Measurements from ENCODE around the gene PRF1.

Gene PRF1

GRCh38 chr10:70594161-70594560 lies 8.4 kb downstream of the PRF1 start:
- Mint-ChIP-seq H3K27ac (no peak overlapping the region), H3K36me3 (no peaks in the 10 kb centered on the region), H3K4me1 (peaks cover 5 to 10% of the 10 kb centered on the region in 2 donors), H3K4me3 (no peak overlapping the region), H3K27me3 (peaks cover 14 to 32% of the 10 kb centered on the region in 2 donors), H3K9me3 (no peaks in the 10 kb centered on the region)
- ATAC-seq (replicated peaks): peak in 1 of 2 donors; percentile 29
- no peak for DNase-seq

GRCh38 chr10:70593513-70593890 lies 9.0 kb downstream of the PRF1 start:
- Mint-ChIP-seq H3K4me1 (peaks cover 5 to 10% of the 10 kb centered on the region in 2 donors), H3K9me3 (no peaks in the 10 kb centered on the region), H3K4me3 (no peak overlapping the region), H3K27me3 (peaks cover 14 to 39% of the 10 kb centered on the region in 2 donors), H3K36me3 (no peaks in the 10 kb centered on the region), H3K27ac (no peak overlapping the region)
- no peak for ATAC-seq (replicated peaks)
- DNase-seq: no peak

DNA sequence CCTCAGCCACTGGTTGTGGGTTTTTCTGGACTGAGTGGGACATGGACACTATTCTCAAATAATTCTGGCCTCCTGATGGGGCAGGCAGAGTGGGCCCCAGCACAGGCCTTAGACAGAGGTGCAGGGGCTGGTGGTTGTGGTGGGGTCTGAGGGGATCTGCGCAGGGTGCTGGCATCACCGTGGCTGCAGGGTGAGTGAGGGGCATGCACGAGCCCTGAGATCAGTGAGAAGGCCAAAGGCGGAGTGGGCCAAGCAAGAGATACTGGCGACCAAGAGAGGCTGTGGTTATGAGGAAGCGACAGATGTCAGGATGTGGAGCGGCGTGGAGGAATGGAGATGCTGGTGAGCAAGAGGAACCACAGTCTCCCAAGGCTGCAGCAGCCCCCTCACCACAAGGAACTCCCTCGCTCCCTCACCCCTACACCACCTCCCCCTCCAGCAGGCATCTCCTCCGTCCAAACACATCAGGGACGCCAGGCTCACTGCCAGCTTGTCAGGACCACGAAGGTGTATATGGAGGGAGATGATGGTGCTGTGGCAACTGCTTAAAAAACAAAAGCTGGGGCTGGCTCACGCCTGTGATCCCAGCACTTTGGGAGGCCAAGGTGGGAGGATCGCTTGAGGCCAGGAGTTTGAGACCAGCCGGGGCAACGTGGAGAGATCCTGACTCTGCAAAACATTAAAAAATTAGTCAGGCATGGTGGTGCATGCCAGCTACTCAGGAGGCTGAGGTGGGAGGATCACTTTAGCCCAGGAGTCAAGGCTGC lies 9.6 kb downstream of the PRF1 start:
- no peak overlapping the region for H3K27ac Mint-ChIP-seq
- DNase-seq (no peak), ATAC-seq (replicated peaks) (no peak)
- H3K9me3 Mint-ChIP-seq: no peaks in the 10 kb centered on the region
- H3K4me1 Mint-ChIP-seq: peaks cover 10 to 14% of the 10 kb centered on the region in 2 donors
- H3K27me3 Mint-ChIP-seq: peaks cover 14 to 44% of the 10 kb centered on the region in 2 donors
- H3K4me3 Mint-ChIP-seq: no peak overlapping the region
- H3K36me3 Mint-ChIP-seq: no peaks in the 10 kb centered on the region

- no peak overlapping the region for H3K27ac Mint-ChIP-seq
- no peak overlapping the region for H3K4me3 Mint-ChIP-seq
- peaks cover 14 to 16% of the 10 kb centered on the region in 2 donors for H3K4me1 Mint-ChIP-seq
- ATAC-seq (replicated peaks) (no peak), DNase-seq (no peak)
- H3K27me3 Mint-ChIP-seq: peaks cover 14 to 47% of the 10 kb centered on the region in 2 donors
- no peaks in the 10 kb centered on the region for H3K9me3 Mint-ChIP-seq
- no peaks in the 10 kb centered on the region for H3K36me3 Mint-ChIP-seq
Measured at GRCh38 chr10:70592186-70592735, 10.3 kb downstream of the PRF1 start.

GRCh38 chr10:70590655-70591416 lies 11.7 kb downstream of the PRF1 start:
- ATAC-seq (replicated peaks) (no peak), DNase-seq (no peak)
- Mint-ChIP-seq H3K4me3 (no peak overlapping the region), H3K27me3 (peaks cover 14 to 47% of the 10 kb centered on the region in 2 donors), H3K4me1 (peaks cover 20 to 21% of the 10 kb centered on the region in 2 donors), H3K36me3 (no peaks in the 10 kb centered on the region), H3K27ac (no peak overlapping the region), H3K9me3 (no peaks in the 10 kb centered on the region)

DNA sequence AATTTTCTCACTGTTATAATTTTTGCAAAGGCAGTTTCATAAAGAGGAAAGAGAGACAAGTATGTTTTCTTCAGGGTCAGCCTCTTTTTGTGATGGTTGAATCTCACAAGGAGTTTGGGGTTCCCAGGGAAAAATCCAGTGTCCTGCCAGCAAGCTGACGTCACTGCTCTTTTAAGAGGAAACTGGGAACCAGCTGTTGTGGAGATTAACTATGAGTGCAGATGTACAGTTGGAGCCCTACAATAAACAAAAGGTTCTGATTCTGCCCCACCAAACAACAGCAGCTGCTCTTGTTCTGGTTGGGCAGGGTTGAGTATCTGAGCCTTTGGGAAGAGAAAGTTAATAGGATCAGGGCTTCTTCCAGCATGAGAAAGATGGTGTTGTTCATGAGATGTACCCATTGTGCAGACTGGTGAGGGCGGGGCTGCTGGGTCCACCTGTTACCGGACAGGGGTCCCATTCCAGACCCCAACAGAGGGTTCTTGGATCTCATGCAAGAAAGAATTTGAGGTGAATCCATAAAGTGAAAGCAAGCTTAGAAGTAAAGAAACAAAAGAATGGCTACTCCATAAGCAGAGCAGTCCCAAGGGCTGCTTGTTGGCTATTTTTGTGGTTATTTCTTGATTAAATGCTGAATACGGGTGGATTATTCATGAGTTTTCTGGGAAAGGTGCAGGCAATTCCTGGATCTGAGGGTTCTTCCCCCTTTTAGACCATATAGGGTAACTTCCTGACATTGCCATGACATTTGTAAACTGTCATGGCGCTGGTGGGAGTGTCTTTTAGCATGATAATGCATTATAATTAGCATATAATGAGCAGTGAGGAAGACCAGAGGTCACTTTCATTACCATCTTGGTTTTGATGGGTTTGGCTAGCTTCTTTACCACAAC lies 12.5 kb downstream of the PRF1 start:
- no peaks in the 10 kb centered on the region for H3K9me3 Mint-ChIP-seq
- no peak for ATAC-seq (replicated peaks)
- no peak overlapping the region for H3K27ac Mint-ChIP-seq
- H3K36me3 Mint-ChIP-seq: no peaks in the 10 kb centered on the region
- no peak for DNase-seq
- no peak overlapping the region for H3K4me3 Mint-ChIP-seq
- peaks cover 17 to 52% of the 10 kb centered on the region in 2 donors for H3K27me3 Mint-ChIP-seq
- peaks cover 26 to 28% of the 10 kb centered on the region in 2 donors for H3K4me1 Mint-ChIP-seq

DNA sequence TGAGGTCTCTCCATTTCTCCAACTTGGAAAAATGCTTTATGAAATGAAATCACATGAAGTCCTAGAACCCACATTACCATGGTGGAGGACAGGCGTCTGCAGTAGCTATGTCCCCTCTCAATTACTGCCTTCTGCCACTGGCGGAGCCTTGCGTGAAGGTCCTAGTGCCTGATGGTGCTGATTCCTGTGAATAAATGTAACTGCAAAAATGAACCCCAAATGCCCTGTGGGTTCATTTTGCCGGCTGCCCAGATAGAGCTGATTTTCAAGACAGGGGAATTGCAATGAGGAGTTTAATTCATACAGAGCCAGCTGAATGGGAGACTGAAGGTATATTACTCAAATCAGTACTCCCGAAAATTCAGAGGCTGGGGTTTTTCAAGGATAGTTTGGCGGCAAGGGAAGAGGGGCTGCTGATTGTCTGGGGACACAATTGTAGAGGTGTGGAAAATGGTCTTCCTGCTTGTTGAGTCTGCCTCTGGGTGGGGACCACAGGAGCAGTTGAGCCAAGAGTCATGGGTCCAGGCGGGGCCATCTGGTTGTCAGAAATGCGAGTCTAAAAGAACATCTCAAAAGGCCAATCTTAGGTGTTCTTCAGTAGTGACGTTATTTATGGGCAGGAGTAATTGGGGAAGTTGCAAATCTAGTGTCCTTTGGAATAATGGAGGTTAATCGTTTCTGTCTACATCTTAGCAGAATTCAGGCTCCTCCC lies 13.5 kb downstream of the PRF1 start:
- Mint-ChIP-seq H3K36me3 (no peaks in the 10 kb centered on the region), H3K4me1 (peaks cover 23 to 25% of the 10 kb centered on the region in 2 donors), H3K9me3 (no peaks in the 10 kb centered on the region), H3K4me3 (no peak overlapping the region), H3K27ac (no peak overlapping the region), H3K27me3 (peaks cover 8 to 47% of the 10 kb centered on the region in 2 donors)
- no peak for ATAC-seq (replicated peaks)
- DNase-seq: no peak

DNA sequence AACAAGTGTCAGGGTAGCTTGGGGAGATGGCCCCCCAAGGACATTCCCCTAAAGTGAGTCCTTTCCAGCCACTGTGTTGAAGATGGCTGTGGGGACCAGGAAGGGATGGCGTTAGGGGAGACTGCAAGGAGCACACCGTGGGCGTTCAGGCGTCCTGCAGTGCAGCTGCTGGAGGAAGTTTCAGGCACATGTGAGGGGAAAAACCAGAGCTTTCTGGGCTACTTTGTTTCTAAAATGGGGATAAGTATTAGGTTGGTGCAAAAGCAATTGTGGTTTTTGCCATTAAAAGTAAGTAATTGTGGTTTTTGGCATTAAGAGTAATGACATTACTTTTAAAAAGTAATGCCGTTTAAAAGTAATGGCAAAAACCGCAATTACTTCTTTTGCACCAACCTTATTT lies 14.3 kb downstream of the PRF1 start:
- no peaks in the 10 kb centered on the region for H3K36me3 Mint-ChIP-seq
- peaks cover 21 to 25% of the 10 kb centered on the region in 2 donors for H3K4me1 Mint-ChIP-seq
- H3K27me3 Mint-ChIP-seq: peaks cover 7 to 39% of the 10 kb centered on the region in 2 donors
- ATAC-seq (replicated peaks) (peak in 1 of 2 donors; percentile 35), DNase-seq (no peak)
- H3K27ac Mint-ChIP-seq: peak overlapping the region; percentile 54
- H3K4me3 Mint-ChIP-seq: no peak overlapping the region
- no peaks in the 10 kb centered on the region for H3K9me3 Mint-ChIP-seq

DNA sequence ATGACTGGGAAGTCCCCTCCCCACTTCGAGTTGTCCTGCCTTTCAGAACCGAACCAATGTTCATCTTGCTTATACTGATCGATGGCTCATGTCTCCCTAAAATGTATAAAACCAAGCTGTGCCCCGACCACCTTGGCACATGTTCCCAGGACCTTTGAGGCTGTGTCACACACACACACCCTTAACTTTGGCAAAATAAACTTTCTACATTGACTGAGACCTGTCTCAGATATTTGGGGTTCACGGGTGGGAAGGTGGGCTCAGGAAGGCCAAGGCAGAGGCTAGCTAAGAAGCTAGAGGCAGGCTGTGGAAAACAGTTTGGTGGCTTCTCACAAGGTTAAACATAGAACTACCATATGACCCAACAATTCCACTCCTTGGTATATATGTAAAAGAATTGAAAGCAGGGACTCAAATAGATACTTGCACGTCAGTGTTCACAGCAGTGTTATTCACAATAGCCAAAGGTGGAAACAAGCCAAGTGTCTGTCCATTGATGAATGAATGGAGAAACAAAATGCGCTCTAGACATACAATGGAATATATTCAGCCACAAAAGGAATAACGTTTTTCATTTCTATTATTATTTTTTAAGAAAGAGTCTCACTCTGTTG lies 15.4 kb downstream of the PRF1 start:
- H3K9me3 Mint-ChIP-seq: no peaks in the 10 kb centered on the region
- peak overlapping the region; percentile 60 for H3K27ac Mint-ChIP-seq
- H3K4me1 Mint-ChIP-seq: peaks cover 18 to 25% of the 10 kb centered on the region in 2 donors
- ATAC-seq (replicated peaks): peak; percentile 69 to 83
- H3K4me3 Mint-ChIP-seq: no peak overlapping the region
- H3K36me3 Mint-ChIP-seq: no peaks in the 10 kb centered on the region
- peaks cover 7 to 29% of the 10 kb centered on the region in 2 donors for H3K27me3 Mint-ChIP-seq
- DNase-seq: no peak

GRCh38 chr10:70586348-70586930 lies 16.1 kb downstream of the PRF1 start:
- Mint-ChIP-seq H3K27ac (no peak overlapping the region), H3K27me3 (peaks cover 7 to 29% of the 10 kb centered on the region in 2 donors), H3K9me3 (no peaks in the 10 kb centered on the region), H3K4me1 (peaks cover 18 to 25% of the 10 kb centered on the region in 2 donors), H3K36me3 (no peaks in the 10 kb centered on the region), H3K4me3 (no peak overlapping the region)
- ATAC-seq (replicated peaks) (no peak), DNase-seq (no peak)

GRCh38 chr10:70585578-70586169 lies 16.9 kb downstream of the PRF1 start:
- Mint-ChIP-seq H3K27ac (peak overlapping the region; percentile 53), H3K4me3 (no peak overlapping the region), H3K36me3 (no peaks in the 10 kb centered on the region), H3K27me3 (peaks cover 7 to 23% of the 10 kb centered on the region in 2 donors), H3K9me3 (no peaks in the 10 kb centered on the region), H3K4me1 (peaks cover 18 to 25% of the 10 kb centered on the region in 2 donors)
- DNase-seq: no peak
- ATAC-seq (replicated peaks): peak in 1 of 2 donors; percentile 18

- no peak for DNase-seq
- peaks cover 7 to 23% of the 10 kb centered on the region in 2 donors for H3K27me3 Mint-ChIP-seq
- H3K27ac Mint-ChIP-seq: peak overlapping the region; percentile 53
- peaks cover 18 to 28% of the 10 kb centered on the region in 2 donors for H3K4me1 Mint-ChIP-seq
- H3K4me3 Mint-ChIP-seq: no peak overlapping the region
- no peaks in the 10 kb centered on the region for H3K36me3 Mint-ChIP-seq
- no peaks in the 10 kb centered on the region for H3K9me3 Mint-ChIP-seq
- peak; percentile 28 to 38 for ATAC-seq (replicated peaks)
Measured at GRCh38 chr10:70584909-70585544, 17.5 kb downstream of the PRF1 start.
